HFFc6 (cell line): ENCODE results near the gene NEK7. TPM values are rescaled to one million over a fixed set of nuclear protein-coding genes. Genes with fewer than 3 reads are reported as not detected.

Experiments used
- DNase-seq: peaks from one replicate; pipeline ENCODE4 v3.0.0-alpha.2; 2018
- H3K27ac Mint-ChIP-seq: 2 replicates; pipeline ENCODE4 v1.8.0; 2020; ENCODE audit warnings: mild to moderate bottlenecking, mixed read lengths
- H3K27me3 Mint-ChIP-seq: 2 replicates; pipeline ENCODE4 v1.8.0; 2021; ENCODE audit warnings: mild to moderate bottlenecking, moderate library complexity, mixed read lengths; ENCODE audit not compliant: insufficient read depth
- H3K36me3 Mint-ChIP-seq: 2 replicates; pipeline ENCODE4 v1.8.0; 2021; ENCODE audit warnings: low read depth, mixed read lengths
- H3K4me1 Mint-ChIP-seq: 2 replicates; pipeline ENCODE4 v1.8.0; 2020; ENCODE audit warnings: low read depth, mixed read lengths
- H3K4me3 Mint-ChIP-seq: 2 replicates; pipeline ENCODE4 v1.8.0; 2020; ENCODE audit warnings: mild to moderate bottlenecking, moderate library complexity, mixed read lengths
- H3K9me3 Mint-ChIP-seq: 2 replicates; pipeline ENCODE4 v1.8.0; 2020; ENCODE audit warnings: mild to moderate bottlenecking, mixed read lengths
- CTCF ChIP-seq: fragments of 200-600 bp; sonication (generic); IDR thresholded peaks from 2 replicates; pipeline ENCODE4 v1.5.0; 2021; ENCODE audit warnings: antibody characterized with exemption, mild to moderate bottlenecking
- long read RNA-seq: library from polyadenylated mRNA; unstranded; transcript quantifications from one replicate; pipeline ENCODE4 v2.0.0, GENCODE V29; 2019
- total RNA-seq, 6 experiments: library from RNA; stranded (reverse); fragmentation: NEBNext Ultra II Directional; extraction: Animal tissue kit (Norgen Biotek cat#: 25700); gene quantifications; 2 replicates in 1 of 6; 3 replicates in 5 of 6; pipeline ENCODE4 v1.2.3, GENCODE V29; 2021

NEK7 gene
- total RNA-seq: 100 to 1,000 TPM; 452 to 692 (median 485) TPM
- long read RNA-seq, full-length matches to known transcripts: 302 of 621 reads
- long read RNA-seq, partial matches to known transcripts: 187 of 621 reads
- long read RNA-seq, other reads (novel, unspliced or antisense): 132 of 621 reads

DNA sequence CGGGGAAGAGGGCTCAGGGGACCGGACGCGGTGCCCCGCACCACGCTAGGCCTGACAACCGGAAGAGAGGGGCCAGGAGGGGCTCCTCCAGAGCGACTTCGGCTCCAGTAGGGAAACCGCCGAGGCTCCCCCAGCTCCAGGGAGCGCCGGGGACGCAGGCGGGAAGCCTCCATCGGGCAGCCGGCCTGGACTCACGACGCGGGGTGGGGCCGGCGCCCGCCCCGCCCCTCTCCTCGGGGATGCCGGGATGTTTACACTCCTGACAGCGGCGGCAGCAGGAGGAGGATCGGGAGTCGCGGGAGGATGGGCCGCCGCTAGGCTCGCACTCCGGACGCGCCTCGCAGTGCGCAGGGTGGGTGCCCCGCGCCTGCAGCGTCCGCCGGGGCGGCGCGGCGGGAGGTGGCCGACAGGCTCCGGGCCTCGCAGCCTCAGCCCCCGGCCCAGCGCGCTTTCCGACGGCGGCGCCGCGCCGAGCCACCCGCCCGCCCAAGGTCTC, at the start of gene NEK7:
Gene NEK7 (plus strand): TSS at position 254 of the 496 bp plus-strand sequence. CDS start 75,583 bp downstream, outside the sequence.
- Mint-ChIP-seq H3K36me3 (peaks cover 35% of the 10 kb centered on the region), H3K27me3 (peaks cover 9% of the 10 kb centered on the region), H3K27ac (peak within 1 kb of the TSS; percentile 96), H3K9me3 (no peaks in the 10 kb centered on the region), H3K4me3 (peak within 1 kb of the TSS; percentile 99), H3K4me1 (peaks cover 68% of the 10 kb centered on the region)
- TF ChIP-seq CTCF: no peak
- peak; percentile 79 for DNase-seq

GRCh38 chr1:198107091-198107501, 49.7 kb upstream of the NEK7 start:
- Mint-ChIP-seq H3K4me3 (no peak overlapping the region), H3K4me1 (peaks cover 66% of the 10 kb centered on the region), H3K27me3 (peaks cover 2% of the 10 kb centered on the region; the same call in 1 of the 2 replicates), H3K36me3 (peaks cover 7% of the 10 kb centered on the region; the same call in 1 of the 2 replicates), H3K9me3 (peaks cover 4% of the 10 kb centered on the region; the same call in 1 of the 2 replicates), H3K27ac (peak overlapping the region; percentile 47; the same call in 1 of the 2 replicates)
- no peak for TF ChIP-seq CTCF
- DNase-seq: peak; percentile 69

GRCh38 chr1:198108636-198109370, 48.0 kb upstream of the NEK7 start:
- Mint-ChIP-seq H3K36me3 (peaks cover 7% of the 10 kb centered on the region; the same call in 1 of the 2 replicates), H3K9me3 (peaks cover 4% of the 10 kb centered on the region; the same call in 1 of the 2 replicates), H3K4me1 (peaks cover 67% of the 10 kb centered on the region), H3K27me3 (peaks cover 2% of the 10 kb centered on the region; the same call in 1 of the 2 replicates), H3K27ac (peak overlapping the region; percentile 36; the same call in 1 of the 2 replicates), H3K4me3 (no peak overlapping the region)
- no peak for DNase-seq
- no peak for TF ChIP-seq CTCF

- peaks cover 4% of the 10 kb centered on the region; the same call in 1 of the 2 replicates for H3K9me3 Mint-ChIP-seq
- H3K36me3 Mint-ChIP-seq: peaks cover 7% of the 10 kb centered on the region; the same call in 1 of the 2 replicates
- peaks cover 72% of the 10 kb centered on the region for H3K4me1 Mint-ChIP-seq
- H3K27ac Mint-ChIP-seq: peak overlapping the region; percentile 36; the same call in 1 of the 2 replicates
- no peak for TF ChIP-seq CTCF
- no peak for DNase-seq
- H3K27me3 Mint-ChIP-seq: peaks cover 2% of the 10 kb centered on the region; the same call in 1 of the 2 replicates
- H3K4me3 Mint-ChIP-seq: no peak overlapping the region
Measured at GRCh38 chr1:198109371-198109715, 47.5 kb upstream of the NEK7 start.

GRCh38 chr1:198113342-198113750, 43.5 kb upstream of the NEK7 start:
- no peak for TF ChIP-seq CTCF
- Mint-ChIP-seq H3K36me3 (no peaks in the 10 kb centered on the region), H3K9me3 (no peaks in the 10 kb centered on the region), H3K4me1 (peaks cover 40% of the 10 kb centered on the region), H3K27ac (no peak overlapping the region), H3K4me3 (no peak overlapping the region), H3K27me3 (no peaks in the 10 kb centered on the region; the same call in 1 of the 2 replicates)
- peak; percentile 80 for DNase-seq
